ENCODE data around the gene COPS3.
A peak's percentile ranks its signal among the peaks of the same experiment; 100 is the strongest.
"Not testable (repeated sequence)": the region's sequence is repeated elsewhere in the genome, so short reads cannot be mapped to it uniquely, and the experiment has no call there.

The COPS3 gene

GRCh38 chr17:17301659-17302058 is 20.6 kb upstream of the COPS3 start:
- DNase-seq (ENCODE audit: low read depth in 2 of 2), result not testable (repeated sequence)

- peak in 1 of 2 donors; percentile 47 for DNase-seq (ENCODE audit: low read depth in 2 of 2)
Measured at GRCh38 chr17:17300624-17301568, 19.9 kb upstream of the COPS3 start.

DNA sequence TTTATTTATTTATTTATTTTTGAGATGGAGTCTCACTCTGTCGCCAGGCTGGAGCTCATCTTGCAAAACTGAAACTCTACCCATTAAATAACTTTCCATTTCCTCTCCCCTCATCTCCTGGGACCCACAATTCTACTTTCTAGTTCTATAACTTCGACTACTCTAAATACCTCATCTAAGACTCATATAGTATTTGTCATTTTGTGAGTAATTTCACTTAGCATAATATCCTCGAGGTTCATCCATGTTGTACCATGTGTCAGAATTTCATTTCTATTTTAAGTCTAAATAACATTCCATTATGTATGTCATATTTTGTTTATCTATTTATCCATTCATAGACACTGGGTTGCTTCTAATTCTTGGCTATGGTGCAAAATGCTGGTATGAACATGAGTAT is 17.1 kb upstream of the COPS3 start:
- no peak for DNase-seq (ENCODE audit: low read depth in 2 of 2)

DNA sequence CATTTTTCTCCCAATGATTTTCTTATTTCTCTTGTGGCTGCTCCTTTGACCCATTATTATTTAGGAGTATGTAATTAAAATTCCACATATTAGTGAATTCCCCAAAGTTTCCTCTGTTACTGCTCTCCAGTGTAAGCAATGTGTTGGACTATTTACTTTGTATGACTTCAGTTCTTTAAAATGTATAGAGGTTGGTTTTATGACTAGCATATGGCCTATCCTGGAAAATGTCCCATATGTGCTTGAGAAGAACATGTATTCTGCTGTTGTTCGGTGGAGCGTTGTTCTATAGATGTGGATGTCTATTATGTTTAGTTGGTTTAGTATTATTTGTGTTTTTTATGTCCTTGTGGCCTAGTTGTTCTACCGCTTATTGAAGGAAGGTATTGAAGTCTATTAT is 16.2 kb upstream of the COPS3 start:
- DNase-seq (ENCODE audit: low read depth in 2 of 2), result no peak

GRCh38 chr17:17295141-17295540 is 14.1 kb upstream of the COPS3 start:
- DNase-seq (ENCODE audit: low read depth in 2 of 2), result no peak

- no peak for DNase-seq (ENCODE audit: low read depth in 2 of 2)
Measured at GRCh38 chr17:17289701-17290100, 8.7 kb upstream of the COPS3 start.

GRCh38 chr17:17289086-17289485 is 8.0 kb upstream of the COPS3 start:
- no peak for DNase-seq (ENCODE audit: low read depth in 2 of 2)

DNA sequence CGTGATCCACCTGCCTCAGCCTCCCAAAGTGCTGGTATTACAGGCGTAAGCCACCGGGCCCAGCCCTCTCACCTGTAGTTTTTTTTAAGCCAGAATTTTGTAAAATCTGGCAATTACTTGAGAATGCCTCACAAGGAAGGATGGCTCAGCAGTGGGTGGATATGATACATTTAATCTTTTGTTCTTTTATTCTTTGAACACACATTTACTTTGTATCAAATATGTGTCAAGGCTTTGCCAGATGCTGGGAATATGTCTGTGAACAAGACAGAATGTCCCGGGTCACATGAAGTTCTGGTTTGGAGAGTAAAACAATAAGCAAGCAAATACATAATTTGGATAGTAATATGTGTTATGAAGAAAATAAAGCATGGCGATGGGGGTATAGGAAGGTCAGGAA is 4.9 kb upstream of the COPS3 start:
- DNase-seq (ENCODE audit: low read depth in 2 of 2), result no peak

- no peak for DNase-seq (ENCODE audit: low read depth in 2 of 2)
Measured at GRCh38 chr17:17279316-17279715, 1.7 kb downstream of the COPS3 start.

DNA sequence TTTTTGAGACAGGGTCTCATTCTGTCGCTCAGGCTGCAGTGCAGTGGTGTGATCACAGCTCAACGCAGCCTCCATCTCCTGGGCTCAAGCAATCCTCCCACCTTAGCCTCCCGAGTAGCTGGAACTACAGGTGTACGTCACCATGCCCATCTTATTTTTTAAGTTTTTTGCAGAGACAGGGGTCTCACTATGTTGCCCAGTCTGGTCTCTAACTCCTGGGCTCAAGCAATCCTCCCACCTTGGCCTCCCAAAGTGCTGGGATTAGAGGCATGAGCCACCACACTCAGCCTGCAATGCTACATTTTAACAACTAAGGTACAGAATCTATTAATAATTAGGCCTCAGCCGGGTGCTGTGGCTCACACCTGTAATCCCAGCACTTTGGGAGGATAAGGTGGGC is 3.6 kb downstream of the COPS3 start:
- not testable (repeated sequence) for DNase-seq (ENCODE audit: low read depth in 2 of 2)

- DNase-seq (ENCODE audit: low read depth in 2 of 2), result no peak
Measured at GRCh38 chr17:17275971-17276370, 5.1 kb downstream of the COPS3 start.

GRCh38 chr17:17269926-17270773 is 10.9 kb downstream of the COPS3 start:
- DNase-seq (ENCODE audit: low read depth in 2 of 2), result peak in 1 of 2 donors; percentile 8

DNA sequence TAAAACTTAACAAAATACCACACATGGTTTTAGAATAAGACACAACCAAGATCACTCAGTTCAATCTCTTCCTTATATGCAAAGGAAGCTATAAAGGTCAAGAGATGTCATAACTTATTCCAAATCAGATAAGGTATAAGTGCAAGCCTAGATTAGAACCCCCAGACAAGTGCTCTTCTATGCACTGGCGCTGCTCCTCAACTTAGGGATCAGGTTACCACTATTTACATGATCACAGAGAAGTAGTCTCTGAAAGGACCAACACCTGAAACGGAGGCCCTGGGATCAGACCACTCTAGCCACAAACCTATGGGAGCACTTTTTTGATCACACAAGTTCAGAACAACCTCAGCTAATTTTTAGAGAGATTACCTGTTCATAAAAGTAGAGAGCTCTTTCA is 16.6 kb downstream of the COPS3 start:
- no peak for DNase-seq (ENCODE audit: low read depth in 2 of 2)

- no peak for DNase-seq (ENCODE audit: low read depth in 2 of 2)
Measured at GRCh38 chr17:17258998-17259397, 22.0 kb downstream of the COPS3 start.

- no peak for DNase-seq (ENCODE audit: low read depth in 2 of 2)
Measured at GRCh38 chr17:17258011-17258410, 23.0 kb downstream of the COPS3 start.

DNA sequence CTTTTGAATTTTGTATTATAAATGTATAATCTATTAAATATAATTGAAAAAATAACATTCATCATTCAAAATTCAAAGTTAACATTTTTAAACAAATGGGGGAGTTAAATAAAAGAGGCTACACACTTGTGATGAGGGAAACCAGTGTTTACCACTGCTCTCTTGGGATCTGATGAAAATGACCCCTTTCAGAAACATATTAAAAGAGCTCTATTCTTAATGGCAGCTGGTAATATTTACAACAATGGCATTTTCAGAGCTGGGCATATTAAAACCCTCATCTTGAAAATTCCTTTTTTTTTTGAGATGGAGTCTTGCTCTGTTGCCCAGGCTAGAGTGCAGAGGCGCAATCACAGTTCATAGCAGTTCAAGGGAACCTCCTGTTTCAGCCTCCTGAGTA is 24.7 kb downstream of the COPS3 start:
- no peak for DNase-seq (ENCODE audit: low read depth in 2 of 2)

DNA sequence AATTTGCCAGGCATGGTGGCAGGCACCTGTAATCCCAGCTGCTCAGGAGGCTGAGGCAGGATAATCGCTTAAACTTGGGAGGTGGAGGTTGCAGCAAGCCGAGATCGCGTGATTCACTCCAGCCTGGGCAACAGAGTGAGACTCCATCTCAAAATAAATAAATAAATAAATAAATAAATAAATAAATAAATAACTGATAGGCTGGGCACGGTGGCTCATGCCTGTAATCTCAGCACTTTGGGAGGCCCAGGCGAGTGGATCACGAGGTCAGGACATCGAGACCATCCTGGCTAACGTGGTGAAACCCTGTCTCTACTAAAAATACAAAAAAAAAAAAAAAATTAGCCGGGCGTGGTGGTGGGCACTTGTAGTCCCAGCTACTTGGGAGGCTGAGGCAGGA is 25.4 kb downstream of the COPS3 start:
- DNase-seq (ENCODE audit: low read depth in 2 of 2), result not testable (repeated sequence)

GRCh38 chr17:17254036-17254435 is 27.0 kb downstream of the COPS3 start:
- no peak for DNase-seq (ENCODE audit: low read depth in 2 of 2)

- DNase-seq (ENCODE audit: low read depth in 2 of 2), result no peak
Measured at GRCh38 chr17:17253406-17253805, 27.6 kb downstream of the COPS3 start.

DNA sequence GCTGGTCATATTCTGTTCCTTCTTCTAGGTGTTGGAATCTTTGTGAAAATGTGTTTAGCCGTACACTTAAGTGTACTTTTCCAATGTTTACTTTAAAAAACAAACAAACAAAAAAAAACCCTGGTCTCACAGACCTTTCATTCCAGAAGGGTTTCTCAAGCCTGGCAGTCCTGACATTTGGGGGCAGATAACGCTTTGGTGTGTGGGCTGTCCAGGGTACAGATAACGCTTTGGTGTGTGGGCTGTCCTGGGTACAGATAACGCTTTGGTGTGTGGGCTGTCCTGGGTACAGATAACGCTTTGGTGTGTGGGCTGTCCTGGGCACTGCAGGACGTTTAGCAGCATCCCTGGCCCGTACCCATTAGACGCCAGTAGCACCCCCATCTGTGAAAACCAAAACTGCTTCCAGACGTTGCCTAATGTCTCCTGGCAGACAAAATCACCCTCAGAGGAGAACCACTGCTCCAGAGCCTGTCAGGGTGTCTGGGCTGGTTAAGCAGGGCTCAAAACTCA is 28.8 kb downstream of the COPS3 start:
- no peak for DNase-seq (ENCODE audit: low read depth in 2 of 2)

GRCh38 chr17:17246879-17247278 is 34.2 kb downstream of the COPS3 start:
- DNase-seq (ENCODE audit: low read depth in 2 of 2), result no peak

DNA sequence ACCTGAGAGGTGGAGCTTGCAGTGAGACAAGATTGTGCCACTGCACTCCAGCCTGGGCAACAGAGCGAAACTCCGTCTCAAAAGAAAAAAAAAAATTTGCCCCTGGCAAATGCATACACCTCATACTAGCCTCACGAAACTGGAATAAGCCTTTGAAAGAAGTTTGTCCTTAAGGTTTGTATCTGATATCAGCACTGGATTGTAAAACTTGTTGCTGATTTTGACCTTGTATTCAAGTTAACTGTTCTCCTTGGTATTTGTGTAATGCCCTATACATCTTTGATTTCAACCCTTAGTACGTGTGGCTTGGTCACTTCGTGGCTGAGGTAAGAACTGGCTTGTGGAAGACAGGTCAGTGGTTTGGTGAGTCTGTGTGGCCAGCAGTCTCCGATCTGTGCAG is 37.9 kb downstream of the COPS3 start:
- no peak for DNase-seq (ENCODE audit: low read depth in 2 of 2)

DNA sequence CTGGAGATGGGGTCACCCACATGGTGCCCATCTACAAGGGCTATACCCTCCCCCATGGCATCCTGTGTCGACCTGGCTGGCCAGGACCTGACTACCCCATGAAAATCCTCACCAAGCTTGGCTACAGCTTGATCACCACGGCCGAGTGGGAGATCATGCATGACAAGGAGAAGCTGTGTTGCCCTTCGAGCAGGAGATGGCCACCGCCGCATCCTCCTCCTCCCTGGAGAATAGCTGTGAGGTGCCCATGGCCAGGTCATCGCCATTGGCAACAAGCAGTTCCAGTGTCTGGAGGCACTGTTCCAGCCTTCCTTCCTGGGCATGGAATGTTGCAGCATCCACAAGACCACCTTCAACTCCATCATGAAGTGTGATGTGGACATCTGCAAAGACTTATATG is 38.8 kb downstream of the COPS3 start:
- no peak for DNase-seq (ENCODE audit: low read depth in 2 of 2)
